HepG2 (cell line): ENCODE results near the gene TLK1. TPM values are rescaled to one million over a fixed set of nuclear protein-coding genes. Genes with fewer than 3 reads are reported as not detected.

Experiments
- CHD4 ChIP-seq: fragments of 200-600 bp; sonication (generic); IDR thresholded peaks from 2 replicates; pipeline ENCODE4 v1.7.0; 2017; ENCODE audit warnings: mild to moderate bottlenecking, low read length, borderline replicate concordance
- FOSL2 ChIP-seq: sonication (generic); formaldehyde crosslinking; IDR thresholded peaks from 2 replicates; pipeline ENCODE4 v1.4.0; 2020; ENCODE audit warnings: missing genetic modification reagents
- HNF4A ChIP-seq: sonication (generic); formaldehyde crosslinking; IDR thresholded peaks from 2 replicates; pipeline ENCODE4 v1.4.0; 2020; ENCODE audit warnings: missing genetic modification reagents
- MLXIP ChIP-seq: sonication (generic); formaldehyde crosslinking; IDR thresholded peaks from 2 replicates; pipeline ENCODE4 v1.9.0; 2021; ENCODE audit warnings: missing genetic modification reagents, borderline replicate concordance
- NFATC3 ChIP-seq: sonication (generic); formaldehyde crosslinking; IDR thresholded peaks from 2 replicates; pipeline ENCODE4 v1.5.1; 2020; ENCODE audit warnings: mild to moderate bottlenecking, missing genetic modification reagents
- POLR2AphosphoS2 ChIP-seq: IDR thresholded peaks from 2 replicates; pipeline ENCODE4 v1.6.1; 2011; ENCODE audit warnings: low read depth, low read length, improper control_type of control experiment
- TEAD2 ChIP-seq: sonication (generic); formaldehyde crosslinking; IDR thresholded peaks from 2 replicates; pipeline ENCODE4 v1.9.0; 2021; ENCODE audit warnings: missing genetic modification reagents
- TIGD3 ChIP-seq: sonication (generic); formaldehyde crosslinking; IDR thresholded peaks from 2 replicates; pipeline ENCODE4 v1.5.1; 2020; ENCODE audit warnings: mild to moderate bottlenecking, missing genetic modification reagents, borderline replicate concordance
- ZBTB44 ChIP-seq: sonication (generic); formaldehyde crosslinking; IDR thresholded peaks from 2 replicates; pipeline ENCODE4 v1.4.0; 2020; ENCODE audit warnings: missing genetic modification reagents
- ZFP41 ChIP-seq: sonication (generic); formaldehyde crosslinking; IDR thresholded peaks from 2 replicates; pipeline ENCODE4 v1.4.0; 2020; ENCODE audit warnings: mild to moderate bottlenecking, missing genetic modification reagents, borderline replicate concordance
- ZKSCAN5 ChIP-seq: sonication (generic); formaldehyde crosslinking; IDR thresholded peaks from 2 replicates; pipeline ENCODE4 v1.5.1; 2020; ENCODE audit warnings: mild to moderate bottlenecking, missing genetic modification reagents
- ZNF17 ChIP-seq: sonication (generic); formaldehyde crosslinking; IDR thresholded peaks from 2 replicates; pipeline ENCODE4 v1.5.0; 2020; ENCODE audit warnings: mild to moderate bottlenecking, missing genetic modification reagents
- ZNF333 ChIP-seq: sonication (generic); formaldehyde crosslinking; IDR thresholded peaks from 2 replicates; pipeline ENCODE4 v1.4.0; 2020; ENCODE audit warnings: mild to moderate bottlenecking, missing genetic modification reagents, borderline replicate concordance
- ZNF766 ChIP-seq: sonication (generic); formaldehyde crosslinking; IDR thresholded peaks from 2 replicates; pipeline ENCODE4 v1.5.0; 2020; ENCODE audit warnings: missing genetic modification reagents, borderline replicate concordance
- ZNF841 ChIP-seq: sonication (generic); formaldehyde crosslinking; IDR thresholded peaks from 2 replicates; pipeline ENCODE4 v1.8.1; 2023; ENCODE audit warnings: missing genetic modification reagents, borderline replicate concordance
- ZSCAN25 ChIP-seq: sonication (generic); formaldehyde crosslinking; IDR thresholded peaks from 2 replicates; pipeline ENCODE4 v1.8.0; 2022; ENCODE audit warnings: mild to moderate bottlenecking, missing genetic modification reagents
- polyA plus RNA-seq, 8 experiments: library from polyadenylated mRNA; depleted of rRNA in 3 of 8; stranded (reverse) in 7 of 8; unstranded in 1 of 8; fragments of >200 nt; fragmentation: Illumina TruSeq in 4 of 8; extraction: Trizol in 4 of 8; gene quantifications; 2 replicates each; pipeline versions ENCODE4 v1.2.1 to v1.2.3, GENCODE V29; 2011 to 2016; ENCODE audit warnings: low read depth in 4 of 8, missing spikeins in 1 of 8, mixed read lengths in 1 of 8; ENCODE audit not compliant: insufficient read depth in 1 of 8
- total RNA-seq, 5 experiments: library from RNA; depleted of rRNA; stranded (reverse); fragments of >200 nt; fragmentation: Illumina TruSeq; extraction: Trizol; gene quantifications; 2 replicates each; pipeline ENCODE4 v1.2.3, GENCODE V29; 2016; ENCODE audit warnings: low read depth in 1 of 5
- TF ChIP-seq, protein P1 (sequence below): sonication (generic); formaldehyde crosslinking; conservative IDR thresholded peaks from 2 replicates; pipeline ENCODE4 v1.4.0; 2020; ENCODE audit warnings: mild to moderate bottlenecking, missing genetic modification reagents, moderate library complexity
- TF ChIP-seq, protein P2 (sequence below): sonication (generic); formaldehyde crosslinking; IDR thresholded peaks from 2 replicates; pipeline ENCODE4 v1.4.0; 2020; ENCODE audit warnings: missing genetic modification reagents; ENCODE audit errors: not compliant biosample characterization
- TF ChIP-seq, protein P3 (sequence below): IDR thresholded peaks from 2 replicates; pipeline ENCODE4 v1.6.1; 2016; ENCODE audit warnings: missing compliant biosample characterization, missing genetic modification reagents, borderline replicate concordance

Gene TLK1
- total and polyA plus RNA-seq, 2 of the 13 experiments (the other 11 are each of a cell fraction or from before 2014, with no cell fraction given) = 16.8 to 28.7 TPM

- TF ChIP-seq, protein P1, sequence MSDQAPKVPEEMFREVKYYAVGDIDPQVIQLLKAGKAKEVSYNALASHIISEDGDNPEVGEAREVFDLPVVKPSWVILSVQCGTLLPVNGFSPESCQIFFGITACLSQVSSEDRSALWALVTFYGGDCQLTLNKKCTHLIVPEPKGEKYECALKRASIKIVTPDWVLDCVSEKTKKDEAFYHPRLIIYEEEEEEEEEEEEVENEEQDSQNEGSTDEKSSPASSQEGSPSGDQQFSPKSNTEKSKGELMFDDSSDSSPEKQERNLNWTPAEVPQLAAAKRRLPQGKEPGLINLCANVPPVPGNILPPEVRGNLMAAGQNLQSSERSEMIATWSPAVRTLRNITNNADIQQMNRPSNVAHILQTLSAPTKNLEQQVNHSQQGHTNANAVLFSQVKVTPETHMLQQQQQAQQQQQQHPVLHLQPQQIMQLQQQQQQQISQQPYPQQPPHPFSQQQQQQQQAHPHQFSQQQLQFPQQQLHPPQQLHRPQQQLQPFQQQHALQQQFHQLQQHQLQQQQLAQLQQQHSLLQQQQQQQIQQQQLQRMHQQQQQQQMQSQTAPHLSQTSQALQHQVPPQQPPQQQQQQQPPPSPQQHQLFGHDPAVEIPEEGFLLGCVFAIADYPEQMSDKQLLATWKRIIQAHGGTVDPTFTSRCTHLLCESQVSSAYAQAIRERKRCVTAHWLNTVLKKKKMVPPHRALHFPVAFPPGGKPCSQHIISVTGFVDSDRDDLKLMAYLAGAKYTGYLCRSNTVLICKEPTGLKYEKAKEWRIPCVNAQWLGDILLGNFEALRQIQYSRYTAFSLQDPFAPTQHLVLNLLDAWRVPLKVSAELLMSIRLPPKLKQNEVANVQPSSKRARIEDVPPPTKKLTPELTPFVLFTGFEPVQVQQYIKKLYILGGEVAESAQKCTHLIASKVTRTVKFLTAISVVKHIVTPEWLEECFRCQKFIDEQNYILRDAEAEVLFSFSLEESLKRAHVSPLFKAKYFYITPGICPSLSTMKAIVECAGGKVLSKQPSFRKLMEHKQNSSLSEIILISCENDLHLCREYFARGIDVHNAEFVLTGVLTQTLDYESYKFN (CRISPR knock-in tag) = peak; percentile 53
- TF ChIP-seq POLR2AphosphoS2 (peak; percentile 85), MLXIP (no peak), ZNF766 (CRISPR knock-in tag) (no peak), ZSCAN25 (CRISPR knock-in tag) (no peak), FOSL2 (CRISPR knock-in tag) (no peak), ZFP41 (CRISPR knock-in tag) (no peak), ZNF333 (CRISPR knock-in tag) (no peak), NFATC3 (CRISPR knock-in tag) (no peak), TIGD3 (CRISPR knock-in tag) (no peak), TEAD2 (CRISPR knock-in tag) (no peak), ZBTB44 (CRISPR knock-in tag) (no peak), ZKSCAN5 (CRISPR knock-in tag) (no peak), HNF4A (CRISPR knock-in tag) (0 out of 2 replicates have a peak, but pooled peaks have one; percentile 17), CHD4 (no peak), ZNF841 (CRISPR knock-in tag) (no peak), ZNF17 (CRISPR knock-in tag) (no peak)
- TF ChIP-seq, protein P2, sequence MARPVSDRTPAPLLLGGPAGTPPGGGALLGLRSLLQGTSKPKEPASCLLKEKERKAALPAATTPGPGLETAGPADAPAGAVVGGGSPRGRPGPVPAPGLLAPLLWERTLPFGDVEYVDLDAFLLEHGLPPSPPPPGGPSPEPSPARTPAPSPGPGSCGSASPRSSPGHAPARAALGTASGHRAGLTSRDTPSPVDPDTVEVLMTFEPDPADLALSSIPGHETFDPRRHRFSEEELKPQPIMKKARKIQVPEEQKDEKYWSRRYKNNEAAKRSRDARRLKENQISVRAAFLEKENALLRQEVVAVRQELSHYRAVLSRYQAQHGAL (CRISPR knock-in tag) = no peak
- TF ChIP-seq, protein P3, sequence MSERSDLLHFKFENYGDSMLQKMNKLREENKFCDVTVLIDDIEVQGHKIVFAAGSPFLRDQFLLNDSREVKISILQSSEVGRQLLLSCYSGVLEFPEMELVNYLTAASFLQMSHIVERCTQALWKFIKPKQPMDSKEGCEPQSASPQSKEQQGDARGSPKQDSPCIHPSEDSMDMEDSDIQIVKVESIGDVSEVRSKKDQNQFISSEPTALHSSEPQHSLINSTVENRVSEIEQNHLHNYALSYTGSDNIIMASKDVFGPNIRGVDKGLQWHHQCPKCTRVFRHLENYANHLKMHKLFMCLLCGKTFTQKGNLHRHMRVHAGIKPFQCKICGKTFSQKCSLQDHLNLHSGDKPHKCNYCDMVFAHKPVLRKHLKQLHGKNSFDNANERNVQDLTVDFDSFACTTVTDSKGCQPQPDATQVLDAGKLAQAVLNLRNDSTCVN (CRISPR knock-in tag) = no peak
Measured at GRCh38 chr2:171154348-171154747, 6.3 kb downstream of the TLK1 start (continued).
